Upper lobe of left lung (tissue), 4 donors: ENCODE data around the gene SYTL2.

Experiments
- EP300 ChIP-seq, 4 donors: sonication (generic); formaldehyde crosslinking; IDR thresholded peaks; one replicate each; pipeline ENCODE4 v1.5.1; 2017; ENCODE audit warnings: antibody characterized with exemption in 4 of 4, control low read depth in 2 of 4
- POLR2A ChIP-seq, 4 donors: fragments of 450-650 bp; IDR thresholded peaks; one replicate each; pipeline ENCODE4 v1.5.1; 2016 to 2017; ENCODE audit warnings: antibody characterized with exemption in 4 of 4, mild to moderate bottlenecking in 2 of 4
- POLR2AphosphoS5 ChIP-seq, 2 donors: sonication (generic); formaldehyde crosslinking; IDR thresholded peaks; one replicate each; pipeline ENCODE4 v1.5.1; 2017; ENCODE audit warnings: antibody characterized with exemption in 2 of 2
- TF ChIP-seq, protein P1 (sequence below), 6 experiments: fragments of 450-650 bp in 4 of 6; fragments of 200-600 bp in 2 of 6; sonication (generic) in 2 of 6; IDR thresholded peaks; one replicate each; pipeline ENCODE4 v1.5.1; 2016 to 2019; ENCODE audit warnings: antibody characterized with exemption in 6 of 6

DNA sequence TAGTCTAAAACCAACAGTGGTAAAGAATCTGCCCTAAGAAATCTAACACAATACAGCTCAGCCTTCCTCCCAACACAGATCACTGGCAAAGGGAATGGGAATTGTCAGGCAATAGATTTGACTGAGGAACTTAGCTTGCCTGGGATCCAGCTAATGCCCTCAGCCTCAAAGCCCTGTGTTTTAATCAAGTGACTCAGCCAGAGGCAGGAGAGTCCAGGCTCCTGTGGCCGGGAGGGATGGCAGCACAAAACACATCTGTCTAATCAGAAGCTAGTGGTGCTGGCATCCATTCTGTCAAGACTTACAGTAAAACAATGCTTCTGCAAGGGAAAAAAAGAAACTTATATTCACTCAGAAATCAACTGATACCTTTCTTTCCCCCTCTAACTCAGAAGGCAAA, 5.6 kb downstream of the SYTL2 start:
- TF ChIP-seq, protein P1, sequence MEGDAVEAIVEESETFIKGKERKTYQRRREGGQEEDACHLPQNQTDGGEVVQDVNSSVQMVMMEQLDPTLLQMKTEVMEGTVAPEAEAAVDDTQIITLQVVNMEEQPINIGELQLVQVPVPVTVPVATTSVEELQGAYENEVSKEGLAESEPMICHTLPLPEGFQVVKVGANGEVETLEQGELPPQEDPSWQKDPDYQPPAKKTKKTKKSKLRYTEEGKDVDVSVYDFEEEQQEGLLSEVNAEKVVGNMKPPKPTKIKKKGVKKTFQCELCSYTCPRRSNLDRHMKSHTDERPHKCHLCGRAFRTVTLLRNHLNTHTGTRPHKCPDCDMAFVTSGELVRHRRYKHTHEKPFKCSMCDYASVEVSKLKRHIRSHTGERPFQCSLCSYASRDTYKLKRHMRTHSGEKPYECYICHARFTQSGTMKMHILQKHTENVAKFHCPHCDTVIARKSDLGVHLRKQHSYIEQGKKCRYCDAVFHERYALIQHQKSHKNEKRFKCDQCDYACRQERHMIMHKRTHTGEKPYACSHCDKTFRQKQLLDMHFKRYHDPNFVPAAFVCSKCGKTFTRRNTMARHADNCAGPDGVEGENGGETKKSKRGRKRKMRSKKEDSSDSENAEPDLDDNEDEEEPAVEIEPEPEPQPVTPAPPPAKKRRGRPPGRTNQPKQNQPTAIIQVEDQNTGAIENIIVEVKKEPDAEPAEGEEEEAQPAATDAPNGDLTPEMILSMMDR (IDR thresholded peaks at IDR 0.05), result no peak
- TF ChIP-seq POLR2AphosphoS5 (IDR thresholded peaks at IDR 0.05) (no peak), POLR2A (IDR thresholded peaks at IDR 0.05) (no peak), EP300 (IDR thresholded peaks at IDR 0.05) (no peak)
